Measurements from ENCODE around the gene SIN3B.

SIN3B gene

GRCh38 chr19:16920816-16921529, 91.8 kb downstream of the SIN3B start:
- TF ChIP-seq FOXM1 (IDR thresholded peaks at IDR 0.05; ENCODE audit: borderline replicate concordance) (no peak), NFRKB (IDR thresholded peaks at IDR 0.05) (no peak)
- POLR2A ChIA-PET = no interaction called here
- CTCF ChIA-PET = no interaction called here
- DNase-seq (ENCODE audit: extremely low spot score) = no peak

GRCh38 chr19:16921766-16922591, 92.8 kb downstream of the SIN3B start:
- DNase-seq (ENCODE audit: extremely low spot score) = no peak
- TF ChIP-seq TARDBP (IDR thresholded peaks at IDR 0.05) (no peak), SP1 (IDR thresholded peaks at IDR 0.05) (no peak), FOXA1 (IDR thresholded peaks at IDR 0.05) (no peak), FOXK2 (IDR thresholded peaks at IDR 0.05) (no peak), ARNT (IDR thresholded peaks at IDR 0.05) (no peak), SUZ12 (IDR thresholded peaks at IDR 0.05) (no peak), LEF1 (IDR thresholded peaks at IDR 0.05; ENCODE audit: borderline replicate concordance) (no peak)
- TF ChIP-seq, protein P1, sequence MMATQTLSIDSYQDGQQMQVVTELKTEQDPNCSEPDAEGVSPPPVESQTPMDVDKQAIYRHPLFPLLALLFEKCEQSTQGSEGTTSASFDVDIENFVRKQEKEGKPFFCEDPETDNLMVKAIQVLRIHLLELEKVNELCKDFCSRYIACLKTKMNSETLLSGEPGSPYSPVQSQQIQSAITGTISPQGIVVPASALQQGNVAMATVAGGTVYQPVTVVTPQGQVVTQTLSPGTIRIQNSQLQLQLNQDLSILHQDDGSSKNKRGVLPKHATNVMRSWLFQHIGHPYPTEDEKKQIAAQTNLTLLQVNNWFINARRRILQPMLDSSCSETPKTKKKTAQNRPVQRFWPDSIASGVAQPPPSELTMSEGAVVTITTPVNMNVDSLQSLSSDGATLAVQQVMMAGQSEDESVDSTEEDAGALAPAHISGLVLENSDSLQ (IDR thresholded peaks at IDR 0.05) = no peak
- CTCF ChIA-PET = no interaction called here
- POLR2A ChIA-PET = no interaction called here

- ChIA-PET CTCF (interaction anchor here (1.2 kb wide), 1 partner anchor 28 kb away, joined by 3 read pairs; no protein-coding TSS in a partner anchor), POLR2A (no interaction called here)
- TF ChIP-seq HDGF (IDR thresholded peaks at IDR 0.05; ENCODE audit: borderline replicate concordance) = no peak
- no peak for TF ChIP-seq CTBP1 (IDR thresholded peaks at IDR 0.05; ENCODE audit: borderline replicate concordance)
- TF ChIP-seq SUZ12 (IDR thresholded peaks at IDR 0.05) = no peak
- TF ChIP-seq BHLHE40 (IDR thresholded peaks at IDR 0.05; ENCODE audit: borderline replicate concordance) = no peak
- no peak for TF ChIP-seq ZNF384 (IDR thresholded peaks at IDR 0.05)
- TF ChIP-seq FOXM1 (IDR thresholded peaks at IDR 0.05; ENCODE audit: borderline replicate concordance) = no peak
- no peak for TF ChIP-seq NFRKB (IDR thresholded peaks at IDR 0.05)
- no peak for TF ChIP-seq TARDBP (IDR thresholded peaks at IDR 0.05)
- TF ChIP-seq ARNT (IDR thresholded peaks at IDR 0.05) = no peak
- no peak for TF ChIP-seq FOXK2 (IDR thresholded peaks at IDR 0.05)
- TF ChIP-seq, protein P1 (IDR thresholded peaks at IDR 0.05) = no peak
- TF ChIP-seq ELF4 (IDR thresholded peaks at IDR 0.05) = no peak
- TF ChIP-seq L3MBTL2 (conservative IDR thresholded peaks at IDR 0.05) = no peak
- TF ChIP-seq LEF1 (IDR thresholded peaks at IDR 0.05; ENCODE audit: borderline replicate concordance) = no peak
- no peak for TF ChIP-seq SP1 (IDR thresholded peaks at IDR 0.05)
- no peak for TF ChIP-seq FOXA1 (IDR thresholded peaks at IDR 0.05)
- no peak for DNase-seq (ENCODE audit: extremely low spot score)
Observed at GRCh38 chr19:16922592-16922934, 93.4 kb downstream of the SIN3B start.

DNA sequence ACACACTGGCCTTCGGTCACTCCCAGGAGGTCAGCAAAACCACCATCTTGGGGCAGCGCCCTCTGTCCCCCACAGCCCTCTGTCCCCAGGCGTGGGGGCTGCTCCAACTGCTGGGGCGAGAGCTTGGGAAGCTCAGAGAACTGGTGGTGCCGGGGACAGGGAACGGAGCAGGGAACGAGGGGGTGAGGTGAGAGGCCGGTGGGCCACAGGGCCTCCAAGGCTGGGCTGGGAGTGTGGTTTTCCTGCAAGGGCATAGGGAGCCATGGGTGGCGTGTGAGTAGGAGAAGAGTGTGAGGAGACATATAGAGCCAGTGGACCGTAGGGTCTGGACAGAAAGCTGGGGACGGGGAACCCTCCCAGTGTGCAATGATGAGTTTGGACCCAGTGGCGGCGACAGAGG, 93.8 kb downstream of the SIN3B start:
- no peak for DNase-seq (ENCODE audit: extremely low spot score)
- ChIA-PET CTCF (interaction anchor here (1.2 kb wide), 1 partner anchor 28 kb away, joined by 3 read pairs; no protein-coding TSS in a partner anchor), POLR2A (no interaction called here)
- TF ChIP-seq SP1 (IDR thresholded peaks at IDR 0.05) (no peak), FOXA1 (IDR thresholded peaks at IDR 0.05) (no peak), FOXM1 (IDR thresholded peaks at IDR 0.05; ENCODE audit: borderline replicate concordance) (no peak), BHLHE40 (IDR thresholded peaks at IDR 0.05; ENCODE audit: borderline replicate concordance) (no peak), TARDBP (IDR thresholded peaks at IDR 0.05) (no peak), NFRKB (IDR thresholded peaks at IDR 0.05) (no peak), ARNT (IDR thresholded peaks at IDR 0.05) (no peak), ELF4 (IDR thresholded peaks at IDR 0.05) (no peak), HDGF (IDR thresholded peaks at IDR 0.05; ENCODE audit: borderline replicate concordance) (no peak), SUZ12 (IDR thresholded peaks at IDR 0.05) (no peak)
- TF ChIP-seq, protein P1 (IDR thresholded peaks at IDR 0.05) = no peak

DNA sequence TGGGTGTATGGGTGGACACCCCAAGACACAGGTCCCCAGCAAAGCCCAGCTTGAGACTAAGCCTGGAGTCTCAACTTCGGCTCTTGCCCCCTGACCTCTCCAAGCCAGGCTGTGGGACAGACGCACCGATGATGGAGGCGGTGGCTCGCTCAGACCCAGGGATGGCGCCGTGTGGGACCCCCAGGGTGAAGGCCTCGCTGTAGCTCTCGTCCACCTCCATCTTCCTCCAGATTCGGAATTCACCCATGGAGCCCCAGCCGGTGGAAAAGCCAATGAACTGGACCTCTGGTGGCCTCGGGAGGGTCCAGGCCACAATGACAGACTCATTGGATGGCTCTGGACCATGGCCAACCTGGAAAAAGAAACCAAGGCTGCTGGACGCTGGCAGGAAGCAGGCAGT, 98.7 kb downstream of the SIN3B start:
- DNase-seq (ENCODE audit: extremely low spot score) = no peak
- TF ChIP-seq TARDBP (IDR thresholded peaks at IDR 0.05) = no peak
- no peak for TF ChIP-seq L3MBTL2 (conservative IDR thresholded peaks at IDR 0.05)
- no peak for TF ChIP-seq SP1 (IDR thresholded peaks at IDR 0.05)
- TF ChIP-seq FOXA1 (IDR thresholded peaks at IDR 0.05) = no peak
- TF ChIP-seq FOXK2 (IDR thresholded peaks at IDR 0.05) = no peak
- no peak for TF ChIP-seq LEF1 (IDR thresholded peaks at IDR 0.05; ENCODE audit: borderline replicate concordance)
- TF ChIP-seq, protein P1 (IDR thresholded peaks at IDR 0.05) = no peak
- ChIA-PET POLR2A (no interaction called here), CTCF (no interaction called here)

DNA sequence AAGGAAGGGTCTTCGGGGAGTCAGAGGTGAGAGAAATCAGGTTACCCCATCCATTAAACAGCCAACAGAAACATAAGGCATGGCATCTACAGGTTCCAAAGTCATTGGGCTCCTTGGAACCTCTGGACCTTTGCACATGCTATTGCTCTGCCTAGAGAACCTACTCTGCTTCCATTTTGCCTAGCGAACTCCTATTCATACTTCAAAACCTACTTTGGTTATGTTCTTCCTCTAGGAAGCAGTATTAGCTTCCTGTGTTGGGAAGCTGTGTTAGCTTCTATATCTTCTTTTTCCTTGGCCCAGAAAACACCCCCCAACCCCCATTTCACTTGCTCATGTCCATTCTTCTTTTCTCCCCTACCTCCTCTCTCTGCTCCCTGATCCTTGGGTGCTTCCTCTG, 99.2 kb downstream of the SIN3B start:
- no peak for TF ChIP-seq L3MBTL2 (conservative IDR thresholded peaks at IDR 0.05)
- TF ChIP-seq CTBP1 (IDR thresholded peaks at IDR 0.05; ENCODE audit: borderline replicate concordance) = no peak
- no peak for TF ChIP-seq ELF4 (IDR thresholded peaks at IDR 0.05)
- no peak for TF ChIP-seq ZNF384 (IDR thresholded peaks at IDR 0.05)
- TF ChIP-seq FOXK2 (IDR thresholded peaks at IDR 0.05) = no peak
- no peak for TF ChIP-seq SP1 (IDR thresholded peaks at IDR 0.05)
- TF ChIP-seq ARNT (IDR thresholded peaks at IDR 0.05) = no peak
- TF ChIP-seq FOXM1 (IDR thresholded peaks at IDR 0.05; ENCODE audit: borderline replicate concordance) = no peak
- no peak for TF ChIP-seq NFRKB (IDR thresholded peaks at IDR 0.05)
- TF ChIP-seq, protein P1 (IDR thresholded peaks at IDR 0.05) = no peak
- no peak for TF ChIP-seq FOXA1 (IDR thresholded peaks at IDR 0.05)
- ChIA-PET POLR2A (no interaction called here), CTCF (no interaction called here)
- DNase-seq (ENCODE audit: extremely low spot score) = no peak
